Endothelial cell of umbilical vein (primary cell): ENCODE measurements around the gene THSD4. TPM values are rescaled to one million over a fixed set of nuclear protein-coding genes. Genes with fewer than 3 reads are reported as not detected.

ENCODE experiments used
- BruUV-seq: library from RNA; stranded (reverse); fragments of 400-500 nt; replicated peaks from 2 replicates; lab custom pipeline; 2021; lab: Mats Ljungman, UMichigan
- CTCF ChIA-PET: fragments of 300-600, 350-600 bp; sonication (Branson Sonifier 250); formaldehyde crosslinking; loops from one replicate; lab custom pipeline; 2021; ENCODE audit warnings: antibody characterized with exemption, inconsistent platforms; lab: Charles Lee
- POLR2A ChIA-PET: fragments of 300-600, 350-600 bp; sonication (Branson Sonifier 250); formaldehyde crosslinking; loops from one replicate; lab custom pipeline; 2021; ENCODE audit warnings: antibody characterized with exemption, inconsistent platforms; lab: Charles Lee
- DNase-seq: peaks from one replicate; pipeline ENCODE4 v3.0.0-alpha.2; 2011; ENCODE audit warnings: low read depth, low spot score
- FAIRE-seq: peaks from 2 replicates; lab custom pipeline; 2011; peaks lifted over from hg19 to GRCh38; lab: Jason Lieb, UNC
- H2AFZ ChIP-seq: 2 replicates; pipeline ENCODE4 v1.6.0; 2012; ENCODE audit warnings: low read depth, low read length, control low read depth, inconsistent platforms
- H3K27ac ChIP-seq: 2 replicates; pipeline ENCODE4 v1.5.1; 2011; ENCODE audit warnings: low read depth, mild to moderate bottlenecking, control low read depth, low read length, moderate library complexity; ENCODE audit not compliant: insufficient read depth
- H3K27me3 ChIP-seq, 2 experiments: 2 replicates each; pipeline versions ENCODE4 v1.6.0 to v1.6.1; 2011; ENCODE audit warnings: low read length in 2 of 2, mixed read lengths in 1 of 2; ENCODE audit not compliant: control insufficient read depth in 2 of 2, insufficient read depth in 2 of 2
- H3K36me3 ChIP-seq, 2 experiments: 2 replicates in 1 of 2; 3 replicates in 1 of 2; pipeline ENCODE4 v1.5.1; 2011; ENCODE audit warnings: low read length in 2 of 2, mild to moderate bottlenecking in 1 of 2, moderate library complexity in 1 of 2; ENCODE audit not compliant: control insufficient read depth in 2 of 2, insufficient read depth in 2 of 2; ENCODE audit errors: extremely low read depth in 1 of 2
- H3K4me1 ChIP-seq: 3 replicates; pipeline ENCODE4 v1.5.1; 2011; ENCODE audit warnings: mild to moderate bottlenecking, low read length; ENCODE audit not compliant: control insufficient read depth, insufficient read depth; ENCODE audit errors: extremely low read depth
- H3K4me2 ChIP-seq: 2 replicates; pipeline ENCODE4 v1.6.1; 2011; ENCODE audit warnings: low read length, control low read depth, mixed read lengths; ENCODE audit not compliant: insufficient read depth
- H3K4me3 ChIP-seq, 3 experiments: fragments of 200-600 bp in 1 of 3; sonication (generic), shearing (Covaris generic) in 1 of 3; replicated peaks in 1 of 3; 2 replicates each; pipeline ENCODE4 v1.5.1; 2011 to 2016; ENCODE audit warnings: control low read depth in 3 of 3, low read length in 3 of 3, mild to moderate bottlenecking in 2 of 3, inconsistent platforms in 1 of 3, low read depth in 1 of 3, moderate library complexity in 1 of 3; ENCODE audit not compliant: insufficient read depth in 1 of 3
- H3K79me2 ChIP-seq: 2 replicates; pipeline ENCODE4 v1.6.0; 2012; ENCODE audit warnings: low read length, inconsistent platforms; ENCODE audit not compliant: control insufficient read depth, insufficient read depth
- H3K9ac ChIP-seq: replicated peaks from 2 replicates; pipeline ENCODE3; 2011; ENCODE audit warnings: low read length, control low read depth; ENCODE audit not compliant: insufficient read depth; ENCODE audit errors: extremely low read depth
- H3K9me1 ChIP-seq: replicated peaks from 3 replicates; pipeline ENCODE4 v1.6.0; 2011; ENCODE audit warnings: mild to moderate bottlenecking, low read length; ENCODE audit not compliant: control insufficient read depth, insufficient read depth; ENCODE audit errors: extremely low read depth
- H3K9me3 ChIP-seq: replicated peaks from 2 replicates; pipeline ENCODE4 v1.5.1; 2012; ENCODE audit warnings: low read length, inconsistent platforms; ENCODE audit not compliant: control insufficient read depth, insufficient read depth
- H4K20me1 ChIP-seq: replicated peaks from 2 replicates; pipeline ENCODE3; 2011; ENCODE audit warnings: mild to moderate bottlenecking, low read length; ENCODE audit not compliant: control insufficient read depth, insufficient read depth; ENCODE audit errors: extremely low read depth
- CTCF ChIP-seq, 2 donors: IDR thresholded peaks; 1 replicate in 1 of 2; 2 replicates in 1 of 2; pipeline ENCODE4 v1.5.1; 2011; ENCODE audit warnings: low read length in 2 of 2, mild to moderate bottlenecking in 2 of 2, moderate library complexity in 2 of 2, control low read depth in 1 of 2, inconsistent platforms in 1 of 2, low read depth in 1 of 2; ENCODE audit not compliant: insufficient read depth in 1 of 2; ENCODE audit errors: extremely low read depth in 1 of 2
- EZH2 ChIP-seq: IDR thresholded peaks from 2 replicates; pipeline ENCODE4 v1.6.1; 2012; ENCODE audit warnings: borderline replicate concordance, low read depth, mild to moderate bottlenecking, moderate library complexity, low read length, inconsistent platforms; ENCODE audit not compliant: severe bottlenecking
- FOS ChIP-seq: IDR thresholded peaks from 2 replicates; pipeline ENCODE4 v1.6.1; 2011; ENCODE audit warnings: mild to moderate bottlenecking, low read length, moderate library complexity, borderline replicate concordance; ENCODE audit not compliant: insufficient read depth
- GATA2 ChIP-seq: IDR thresholded peaks from 2 replicates; pipeline ENCODE4 v1.7.0; 2011; ENCODE audit warnings: low read depth, mild to moderate bottlenecking, moderate library complexity, mixed read lengths, low read length; ENCODE audit not compliant: insufficient read length, insufficient read depth
- JUN ChIP-seq: IDR thresholded peaks from 2 replicates; pipeline ENCODE4 v1.6.1; 2011; ENCODE audit warnings: borderline replicate concordance, low read depth; ENCODE audit not compliant: insufficient read length, insufficient read depth
- MYC ChIP-seq: IDR thresholded peaks from one replicate; pipeline ENCODE4 v1.6.1; 2011; ENCODE audit warnings: mild to moderate bottlenecking, low read depth, low read length
- POLR2A ChIP-seq: IDR thresholded peaks from 2 replicates; pipeline ENCODE4 v1.6.1; 2012; ENCODE audit warnings: low read depth, mild to moderate bottlenecking, control low read depth, low read length
- POLR2AphosphoS5 ChIP-seq: IDR thresholded peaks from 2 replicates; pipeline ENCODE4 v1.6.1; 2012; ENCODE audit warnings: low read depth, mild to moderate bottlenecking, control low read depth, low read length, moderate library complexity; ENCODE audit not compliant: insufficient read depth
- dilution Hi-C: fragments of 300-500 bp; cut with MboI; formaldehyde crosslinking; loops from one replicate; pipeline ENCODE4 v1.15.0; 2019; ENCODE audit warnings: low sequenced_read_pairs; ENCODE audit not compliant: extremely low pct_ligation_motif_present
- intact Hi-C: fragments of 100-400 bp; cut with micrococcal nuclease; formaldehyde crosslinking; loops from one replicate; pipeline ENCODE4 v1.10.0; 2022
- polyA plus RNA-seq, 4 experiments: library from polyadenylated mRNA; depleted of rRNA in 3 of 4; stranded (reverse) in 3 of 4; unstranded in 1 of 4; fragments of >200 nt; gene quantifications; 2 replicates each; pipeline versions ENCODE4 v1.2.1 to v1.2.3, GENCODE V29; 2011 to 2012; ENCODE audit warnings: missing spikeins in 1 of 4
- total RNA-seq: library from RNA; stranded (reverse); gene quantifications from 2 replicates; pipeline ENCODE4 v1.2.3, GENCODE V29; 2021
- TF ChIP-seq, protein P1 (sequence below): IDR thresholded peaks from 2 replicates; pipeline ENCODE4 v1.6.1; 2011; ENCODE audit not compliant: insufficient read depth, insufficient read length

Gene THSD4
- total and polyA plus RNA-seq, 2 donors (not counting 3 experiments of a cell fraction or from before 2014, with no cell fraction given) = 9.9 to 25.4 TPM

GRCh38 chr15:71357967-71358366 is 242.7 kb downstream of the THSD4 start:
- dilution Hi-C loops (no loop called here), intact Hi-C loops (no loop called here)
- H4K20me1 ChIP-seq = no peaks in the 10 kb centered on the region
- no peak overlapping the region for H3K4me3 ChIP-seq
- TF ChIP-seq EZH2 (no peak), JUN (no peak), POLR2AphosphoS5 (no peak), FOS (no peak), CTCF (IDR thresholded peaks at IDR 0.05; ENCODE audit: extremely low read depth in 1 of 2, insufficient read depth in 1 of 2, low read depth in 1 of 2, low read length in 2 of 2) (no peak), GATA2 (no peak), MYC (no peak), POLR2A (no peak)
- TF ChIP-seq, protein P1, sequence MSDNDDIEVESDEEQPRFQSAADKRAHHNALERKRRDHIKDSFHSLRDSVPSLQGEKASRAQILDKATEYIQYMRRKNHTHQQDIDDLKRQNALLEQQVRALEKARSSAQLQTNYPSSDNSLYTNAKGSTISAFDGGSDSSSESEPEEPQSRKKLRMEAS = no peak
- no peaks in the 10 kb centered on the region for H3K4me1 ChIP-seq
- no peaks in the 10 kb centered on the region for H3K27me3 ChIP-seq
- FAIRE-seq (no peak), DNase-seq (no peak)
- H2AFZ ChIP-seq = no peak overlapping the region
- CTCF ChIA-PET = interaction anchor here (0.6 to 1.3 kb wide), 3 partner anchors 10 to 242 kb away, joined by 3 to 4 read pairs (median 3); no protein-coding TSS in a partner anchor
- H3K79me2 ChIP-seq = no peaks in the 10 kb centered on the region
- H3K9ac ChIP-seq = no peak overlapping the region
- H3K9me3 ChIP-seq = no peaks in the 10 kb centered on the region
- H3K27ac ChIP-seq = no peak overlapping the region
- POLR2A ChIA-PET = no interaction called here
- BruUV-seq = no TSS peak
- H3K9me1 ChIP-seq = no peaks in the 10 kb centered on the region
- no peak overlapping the region for H3K4me2 ChIP-seq
- no peaks in the 10 kb centered on the region for H3K36me3 ChIP-seq
